Endothelial cell of umbilical vein (primary cell): ENCODE results near the gene ALK. TPM values are rescaled to one million over a fixed set of nuclear protein-coding genes. Genes with fewer than 3 reads are reported as not detected.

ENCODE experiments used
- BruUV-seq: library from RNA; stranded (reverse); fragments of 400-500 nt; replicated peaks from 2 replicates; lab custom pipeline; 2021; lab: Mats Ljungman, UMichigan
- CTCF ChIA-PET: fragments of 300-600, 350-600 bp; sonication (Branson Sonifier 250); formaldehyde crosslinking; loops from one replicate; lab custom pipeline; 2021; ENCODE audit warnings: antibody characterized with exemption, inconsistent platforms; lab: Charles Lee
- POLR2A ChIA-PET: fragments of 300-600, 350-600 bp; sonication (Branson Sonifier 250); formaldehyde crosslinking; loops from one replicate; lab custom pipeline; 2021; ENCODE audit warnings: antibody characterized with exemption, inconsistent platforms; lab: Charles Lee
- DNase-seq: peaks from one replicate; pipeline ENCODE4 v3.0.0-alpha.2; 2011; ENCODE audit warnings: low read depth, low spot score
- FAIRE-seq: peaks from 2 replicates; lab custom pipeline; 2011; peaks lifted over from hg19 to GRCh38; lab: Jason Lieb, UNC
- H2AFZ ChIP-seq: 2 replicates; pipeline ENCODE4 v1.6.0; 2012; ENCODE audit warnings: low read depth, low read length, control low read depth, inconsistent platforms
- H3K27ac ChIP-seq: 2 replicates; pipeline ENCODE4 v1.5.1; 2011; ENCODE audit warnings: low read depth, mild to moderate bottlenecking, control low read depth, low read length, moderate library complexity; ENCODE audit not compliant: insufficient read depth
- H3K27me3 ChIP-seq, 2 experiments: 2 replicates each; pipeline versions ENCODE4 v1.6.0 to v1.6.1; 2011; ENCODE audit warnings: low read length in 2 of 2, mixed read lengths in 1 of 2; ENCODE audit not compliant: control insufficient read depth in 2 of 2, insufficient read depth in 2 of 2
- H3K36me3 ChIP-seq, 2 experiments: 2 replicates in 1 of 2; 3 replicates in 1 of 2; pipeline ENCODE4 v1.5.1; 2011; ENCODE audit warnings: low read length in 2 of 2, mild to moderate bottlenecking in 1 of 2, moderate library complexity in 1 of 2; ENCODE audit not compliant: control insufficient read depth in 2 of 2, insufficient read depth in 2 of 2; ENCODE audit errors: extremely low read depth in 1 of 2
- H3K4me1 ChIP-seq: 3 replicates; pipeline ENCODE4 v1.5.1; 2011; ENCODE audit warnings: mild to moderate bottlenecking, low read length; ENCODE audit not compliant: control insufficient read depth, insufficient read depth; ENCODE audit errors: extremely low read depth
- H3K4me2 ChIP-seq: 2 replicates; pipeline ENCODE4 v1.6.1; 2011; ENCODE audit warnings: low read length, control low read depth, mixed read lengths; ENCODE audit not compliant: insufficient read depth
- H3K4me3 ChIP-seq, 3 experiments: fragments of 200-600 bp in 1 of 3; sonication (generic), shearing (Covaris generic) in 1 of 3; replicated peaks in 1 of 3; 2 replicates each; pipeline ENCODE4 v1.5.1; 2011 to 2016; ENCODE audit warnings: control low read depth in 3 of 3, low read length in 3 of 3, mild to moderate bottlenecking in 2 of 3, inconsistent platforms in 1 of 3, low read depth in 1 of 3, moderate library complexity in 1 of 3; ENCODE audit not compliant: insufficient read depth in 1 of 3
- H3K79me2 ChIP-seq: 2 replicates; pipeline ENCODE4 v1.6.0; 2012; ENCODE audit warnings: low read length, inconsistent platforms; ENCODE audit not compliant: control insufficient read depth, insufficient read depth
- H3K9ac ChIP-seq: replicated peaks from 2 replicates; pipeline ENCODE3; 2011; ENCODE audit warnings: low read length, control low read depth; ENCODE audit not compliant: insufficient read depth; ENCODE audit errors: extremely low read depth
- H3K9me1 ChIP-seq: replicated peaks from 3 replicates; pipeline ENCODE4 v1.6.0; 2011; ENCODE audit warnings: mild to moderate bottlenecking, low read length; ENCODE audit not compliant: control insufficient read depth, insufficient read depth; ENCODE audit errors: extremely low read depth
- H3K9me3 ChIP-seq: replicated peaks from 2 replicates; pipeline ENCODE4 v1.5.1; 2012; ENCODE audit warnings: low read length, inconsistent platforms; ENCODE audit not compliant: control insufficient read depth, insufficient read depth
- H4K20me1 ChIP-seq: replicated peaks from 2 replicates; pipeline ENCODE3; 2011; ENCODE audit warnings: mild to moderate bottlenecking, low read length; ENCODE audit not compliant: control insufficient read depth, insufficient read depth; ENCODE audit errors: extremely low read depth
- CTCF ChIP-seq, 2 donors: IDR thresholded peaks; 1 replicate in 1 of 2; 2 replicates in 1 of 2; pipeline ENCODE4 v1.5.1; 2011; ENCODE audit warnings: low read length in 2 of 2, mild to moderate bottlenecking in 2 of 2, moderate library complexity in 2 of 2, control low read depth in 1 of 2, inconsistent platforms in 1 of 2, low read depth in 1 of 2; ENCODE audit not compliant: insufficient read depth in 1 of 2; ENCODE audit errors: extremely low read depth in 1 of 2
- FOS ChIP-seq: IDR thresholded peaks from 2 replicates; pipeline ENCODE4 v1.6.1; 2011; ENCODE audit warnings: mild to moderate bottlenecking, low read length, moderate library complexity, borderline replicate concordance; ENCODE audit not compliant: insufficient read depth
- JUN ChIP-seq: IDR thresholded peaks from 2 replicates; pipeline ENCODE4 v1.6.1; 2011; ENCODE audit warnings: borderline replicate concordance, low read depth; ENCODE audit not compliant: insufficient read length, insufficient read depth
- MYC ChIP-seq: IDR thresholded peaks from one replicate; pipeline ENCODE4 v1.6.1; 2011; ENCODE audit warnings: mild to moderate bottlenecking, low read depth, low read length
- POLR2A ChIP-seq: IDR thresholded peaks from 2 replicates; pipeline ENCODE4 v1.6.1; 2012; ENCODE audit warnings: low read depth, mild to moderate bottlenecking, control low read depth, low read length
- dilution Hi-C: fragments of 300-500 bp; cut with MboI; formaldehyde crosslinking; loops from one replicate; pipeline ENCODE4 v1.15.0; 2019; ENCODE audit warnings: low sequenced_read_pairs; ENCODE audit not compliant: extremely low pct_ligation_motif_present
- intact Hi-C: fragments of 100-400 bp; cut with micrococcal nuclease; formaldehyde crosslinking; loops from one replicate; pipeline ENCODE4 v1.10.0; 2022
- polyA plus RNA-seq, 4 experiments: library from polyadenylated mRNA; depleted of rRNA in 3 of 4; stranded (reverse) in 3 of 4; unstranded in 1 of 4; fragments of >200 nt; gene quantifications; 2 replicates each; pipeline versions ENCODE4 v1.2.1 to v1.2.3, GENCODE V29; 2011 to 2012; ENCODE audit warnings: missing spikeins in 1 of 4
- total RNA-seq: library from RNA; stranded (reverse); gene quantifications from 2 replicates; pipeline ENCODE4 v1.2.3, GENCODE V29; 2021

Gene ALK
- total and polyA plus RNA-seq, 2 donors (not counting 3 experiments of a cell fraction or from before 2014, with no cell fraction given) = not detected

- Histone ChIP-seq H3K27me3 (no peaks in the 10 kb centered on the region), H4K20me1 (no peaks in the 10 kb centered on the region), H3K9ac (no peak overlapping the region), H3K4me3 (no peak overlapping the region), H3K27ac (no peak overlapping the region), H3K36me3 (no peaks in the 10 kb centered on the region), H2AFZ (no peak overlapping the region), H3K79me2 (no peaks in the 10 kb centered on the region), H3K4me2 (no peak overlapping the region), H3K4me1 (no peaks in the 10 kb centered on the region), H3K9me1 (no peaks in the 10 kb centered on the region), H3K9me3 (no peaks in the 10 kb centered on the region)
- FAIRE-seq (peak; percentile 59), DNase-seq (peak; percentile 27)
- ChIA-PET POLR2A (no interaction called here), CTCF (interaction anchor here (0.7 to 2.9 kb wide), 26 partner anchors 9 to 805 kb away, joined by 3 to 18 read pairs (median 4); no protein-coding TSS in a partner anchor)
- BruUV-seq = no TSS peak
- intact Hi-C loops = loop anchor here (1.0 kb wide), 2 partner anchors 71 to 351 kb away; no protein-coding TSS in a partner anchor
- TF ChIP-seq CTCF (IDR thresholded peaks at IDR 0.05; ENCODE audit: extremely low read depth in 1 of 2, insufficient read depth in 1 of 2, low read depth in 1 of 2, low read length in 2 of 2) = peak; percentile 56 to 73
- no peak for TF ChIP-seq FOS
- dilution Hi-C loops = no loop called here
These were observed 612.0 kb downstream of the ALK start for GRCh38 chr2:29309090-29310029.

DNA sequence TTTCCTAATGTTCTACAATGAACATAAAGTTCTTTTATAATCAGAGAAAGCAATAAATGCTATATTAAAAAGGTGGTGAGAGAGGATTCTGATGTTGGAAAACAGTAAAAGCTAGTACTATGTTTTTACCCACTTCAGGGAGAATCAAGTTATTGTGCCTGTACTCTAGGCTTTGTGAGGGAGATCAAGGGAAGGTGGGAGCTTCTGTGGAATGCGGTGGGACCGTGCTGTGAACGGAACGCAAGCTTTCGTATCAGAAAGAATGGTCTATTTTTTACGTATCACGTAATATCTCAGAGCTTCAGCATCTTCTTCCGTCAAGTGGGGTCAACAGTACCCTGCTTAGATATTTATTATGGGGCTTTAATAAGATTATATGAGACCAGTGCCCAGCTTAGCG lies 613.0 kb downstream of the ALK start:
- H3K9me1 ChIP-seq = no peaks in the 10 kb centered on the region
- H3K79me2 ChIP-seq = no peaks in the 10 kb centered on the region
- dilution Hi-C loops (no loop called here), intact Hi-C loops (no loop called here)
- no peak overlapping the region for H2AFZ ChIP-seq
- no peaks in the 10 kb centered on the region for H4K20me1 ChIP-seq
- no peaks in the 10 kb centered on the region for H3K36me3 ChIP-seq
- H3K4me2 ChIP-seq = no peak overlapping the region
- H3K4me3 ChIP-seq = no peak overlapping the region
- FAIRE-seq = no peak
- no peak for DNase-seq
- no peaks in the 10 kb centered on the region for H3K9me3 ChIP-seq
- H3K27me3 ChIP-seq = no peaks in the 10 kb centered on the region
- H3K9ac ChIP-seq = no peak overlapping the region
- ChIA-PET POLR2A (no interaction called here), CTCF (interaction anchor here (0.7 to 2.9 kb wide), 22 partner anchors 10 to 806 kb away, joined by 3 to 18 read pairs (median 4); no protein-coding TSS in a partner anchor)
- no TSS peak for BruUV-seq
- no peak overlapping the region for H3K27ac ChIP-seq
- TF ChIP-seq POLR2A (no peak), MYC (no peak), JUN (no peak), FOS (no peak)
- H3K4me1 ChIP-seq = no peaks in the 10 kb centered on the region
